SK-N-MC (cell line): ENCODE data around the gene TDRD12.

ENCODE experiments used
- EZH2 ChIP-seq: fragments of 200-600 bp; sonication (generic); IDR thresholded peaks from one replicate; pipeline ENCODE4 v1.6.1; 2017; ENCODE audit warnings: antibody characterized with exemption
- POLR2AphosphoS5 ChIP-seq: IDR thresholded peaks from 2 replicates; pipeline ENCODE4 v1.6.1; 2012; ENCODE audit warnings: mild to moderate bottlenecking, low read depth, low read length, borderline replicate concordance

DNA sequence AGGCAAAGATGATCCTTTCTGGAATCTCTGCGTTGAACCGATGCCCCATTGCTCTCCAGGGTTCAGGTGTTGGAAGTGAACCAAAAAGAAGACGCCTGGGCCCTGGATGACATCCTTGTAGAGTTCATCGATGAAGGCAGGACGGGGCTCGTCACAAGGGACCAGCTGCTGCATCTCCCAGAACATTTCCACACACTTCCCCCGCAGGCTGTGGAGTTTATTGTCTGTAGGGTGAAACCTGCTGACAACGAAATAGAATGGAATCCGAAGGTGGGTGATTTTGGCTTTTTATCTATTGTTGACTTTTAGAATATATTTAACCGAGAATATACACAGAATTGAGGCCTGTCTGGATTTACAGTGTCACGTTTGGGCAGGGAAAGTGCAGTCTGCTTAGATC lies 91.6 kb downstream of the TDRD12 start:
- no peak for TF ChIP-seq POLR2AphosphoS5
- TF ChIP-seq EZH2, result no peak
